Fibroblast of lung (primary cell): ENCODE measurements around the gene GP1BB. TPM values are rescaled to one million over a fixed set of nuclear protein-coding genes. Genes with fewer than 3 reads are reported as not detected.

Experiments used
- DNase-seq, 2 donors: peaks; one replicate each; pipeline versions ENCODE4 v3.0.0 to v3.0.0-alpha.2; 2010; ENCODE audit warnings: low read depth in 2 of 2
- H2AFZ ChIP-seq: 2 replicates; pipeline ENCODE4 v1.5.1; 2012; ENCODE audit warnings: low read length, control low read depth, inconsistent platforms
- H3K27ac ChIP-seq: 2 replicates; pipeline ENCODE4 v1.5.1; 2011; ENCODE audit warnings: low read length, control low read depth; ENCODE audit not compliant: insufficient read depth
- H3K27me3 ChIP-seq: 2 replicates; pipeline ENCODE4 v1.5.1; 2011; ENCODE audit warnings: mild to moderate bottlenecking, low read length; ENCODE audit not compliant: control insufficient read depth, insufficient read depth
- H3K36me3 ChIP-seq: 2 replicates; pipeline ENCODE4 v1.5.1; 2011; ENCODE audit warnings: low read length; ENCODE audit not compliant: control insufficient read depth, insufficient read depth
- H3K4me1 ChIP-seq: 2 replicates; pipeline ENCODE4 v1.5.1; 2011; ENCODE audit warnings: low read length; ENCODE audit not compliant: control insufficient read depth, insufficient read depth; ENCODE audit errors: extremely low read depth
- H3K4me2 ChIP-seq: 2 replicates; pipeline ENCODE4 v1.5.1; 2011; ENCODE audit warnings: low read length, control low read depth; ENCODE audit not compliant: insufficient read depth; ENCODE audit errors: extremely low read depth
- H3K4me3 ChIP-seq, 4 experiments: fragments of 200-600 bp in 1 of 4; sonication (generic) in 1 of 4; replicated peaks in 1 of 4; 2 replicates each; pipeline ENCODE4 v1.5.1; 2011 to 2016; ENCODE audit warnings: low read length in 4 of 4, low read depth in 3 of 4, mild to moderate bottlenecking in 3 of 4, control low read depth in 2 of 4, inconsistent platforms in 1 of 4, mixed read lengths in 1 of 4; ENCODE audit not compliant: insufficient read depth in 1 of 4; ENCODE audit errors: control extremely low read depth in 1 of 4
- H3K79me2 ChIP-seq: 2 replicates; pipeline ENCODE4 v1.5.1; 2012; ENCODE audit warnings: mild to moderate bottlenecking, low read length, inconsistent platforms; ENCODE audit not compliant: control insufficient read depth, insufficient read depth
- H3K9ac ChIP-seq: 2 replicates; pipeline ENCODE4 v1.5.1; 2011; ENCODE audit warnings: mild to moderate bottlenecking, low read length, control low read depth; ENCODE audit not compliant: insufficient read depth
- H3K9me3 ChIP-seq: 2 replicates; pipeline ENCODE4 v1.5.1; 2012; ENCODE audit warnings: low read depth, low read length; ENCODE audit not compliant: control insufficient read depth, insufficient read depth
- H4K20me1 ChIP-seq: 2 replicates; pipeline ENCODE4 v1.5.1; 2011; ENCODE audit warnings: low read length; ENCODE audit not compliant: control insufficient read depth, insufficient read depth; ENCODE audit errors: extremely low read depth
- EZH2 ChIP-seq: IDR thresholded peaks from 2 replicates; pipeline ENCODE4 v1.5.1; 2012; ENCODE audit warnings: low read length, control low read depth, mild to moderate bottlenecking; ENCODE audit errors: missing control alignments
- polyA plus RNA-seq, 2 donors: library from polyadenylated mRNA; depleted of rRNA in 1 of 2; stranded (reverse) in 1 of 2; unstranded in 1 of 2; fragments of >200 nt; gene quantifications; 2 replicates each; pipeline ENCODE4 v1.2.1, GENCODE V29; 2011 to 2012; ENCODE audit warnings: missing spikeins in 1 of 2
- total RNA-seq: library from RNA; depleted of rRNA; stranded (reverse); fragments of >200 nt; gene quantifications from 2 replicates; pipeline ENCODE4 v1.2.1, GENCODE V29; 2014
- TF ChIP-seq, protein P1 (sequence below), 2 donors: IDR thresholded peaks in 1 of 2; conservative IDR thresholded peaks in 1 of 2; 1 replicate in 1 of 2; 2 replicates in 1 of 2; pipeline ENCODE4 v1.5.1; 2011 to 2012; ENCODE audit warnings: low read length in 2 of 2, control low read depth in 1 of 2, inconsistent platforms in 1 of 2, low read depth in 1 of 2, mild to moderate bottlenecking in 1 of 2

Gene GP1BB
- total and polyA plus RNA-seq, 2 donors (not counting 1 experiment from before 2014, with no cell fraction given): 0.50 to 1.8 TPM

DNA sequence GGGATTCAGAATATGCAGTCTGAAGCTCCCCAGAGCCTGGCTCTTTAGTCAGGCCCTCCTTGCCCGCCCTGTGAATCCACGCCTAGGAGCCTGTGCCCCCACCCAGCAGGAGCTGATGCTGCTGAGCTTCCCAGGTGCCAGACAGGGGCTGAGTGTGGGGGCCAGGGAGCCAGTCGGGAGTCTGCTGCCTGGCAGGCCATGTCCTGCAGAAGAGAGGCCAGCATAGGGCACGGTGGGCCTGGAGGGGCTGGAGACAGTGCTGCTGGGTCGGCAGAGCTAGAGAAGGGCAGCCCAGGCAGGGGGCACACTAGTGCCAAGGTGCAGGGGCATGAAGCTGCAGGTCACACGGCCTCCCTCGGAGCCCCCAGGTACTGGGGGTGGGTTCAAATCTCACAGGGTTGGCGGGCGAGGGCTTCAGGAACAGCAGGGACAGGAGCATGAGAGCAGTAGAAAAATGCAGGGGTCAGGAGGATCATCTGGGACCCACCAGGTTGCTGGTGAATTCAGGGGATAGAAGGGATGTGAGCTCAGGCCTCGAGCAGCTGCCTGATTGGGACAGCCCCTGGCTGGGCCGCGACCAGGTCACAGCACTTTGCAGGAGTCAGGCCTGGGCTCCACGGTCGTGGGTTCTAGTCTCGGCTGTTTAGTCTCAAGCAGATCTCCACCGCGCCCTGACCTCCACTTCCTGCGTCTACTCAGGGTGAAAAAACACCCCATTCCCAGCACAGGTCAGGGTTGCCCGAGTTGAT is 13.1 kb upstream of the GP1BB start:
- Histone ChIP-seq H3K4me3 (no peak overlapping the region), H4K20me1 (no peaks in the 10 kb centered on the region), H3K9me3 (no peaks in the 10 kb centered on the region), H3K27me3 (peaks cover 16% of the 10 kb centered on the region), H3K4me2 (no peak overlapping the region), H3K27ac (no peak overlapping the region), H3K79me2 (no peaks in the 10 kb centered on the region), H3K36me3 (no peaks in the 10 kb centered on the region), H3K9ac (no peak overlapping the region), H3K4me1 (no peaks in the 10 kb centered on the region), H2AFZ (no peak overlapping the region)
- no peak for DNase-seq
- TF ChIP-seq, protein P1, sequence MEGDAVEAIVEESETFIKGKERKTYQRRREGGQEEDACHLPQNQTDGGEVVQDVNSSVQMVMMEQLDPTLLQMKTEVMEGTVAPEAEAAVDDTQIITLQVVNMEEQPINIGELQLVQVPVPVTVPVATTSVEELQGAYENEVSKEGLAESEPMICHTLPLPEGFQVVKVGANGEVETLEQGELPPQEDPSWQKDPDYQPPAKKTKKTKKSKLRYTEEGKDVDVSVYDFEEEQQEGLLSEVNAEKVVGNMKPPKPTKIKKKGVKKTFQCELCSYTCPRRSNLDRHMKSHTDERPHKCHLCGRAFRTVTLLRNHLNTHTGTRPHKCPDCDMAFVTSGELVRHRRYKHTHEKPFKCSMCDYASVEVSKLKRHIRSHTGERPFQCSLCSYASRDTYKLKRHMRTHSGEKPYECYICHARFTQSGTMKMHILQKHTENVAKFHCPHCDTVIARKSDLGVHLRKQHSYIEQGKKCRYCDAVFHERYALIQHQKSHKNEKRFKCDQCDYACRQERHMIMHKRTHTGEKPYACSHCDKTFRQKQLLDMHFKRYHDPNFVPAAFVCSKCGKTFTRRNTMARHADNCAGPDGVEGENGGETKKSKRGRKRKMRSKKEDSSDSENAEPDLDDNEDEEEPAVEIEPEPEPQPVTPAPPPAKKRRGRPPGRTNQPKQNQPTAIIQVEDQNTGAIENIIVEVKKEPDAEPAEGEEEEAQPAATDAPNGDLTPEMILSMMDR (conservative IDR thresholded peaks at IDR 0.05 in 1 of 2, IDR thresholded peaks at IDR 0.05 in 1 of 2; ENCODE audit: low read depth in 1 of 2, low read length in 2 of 2): no peak
- no peak for TF ChIP-seq EZH2

DNA sequence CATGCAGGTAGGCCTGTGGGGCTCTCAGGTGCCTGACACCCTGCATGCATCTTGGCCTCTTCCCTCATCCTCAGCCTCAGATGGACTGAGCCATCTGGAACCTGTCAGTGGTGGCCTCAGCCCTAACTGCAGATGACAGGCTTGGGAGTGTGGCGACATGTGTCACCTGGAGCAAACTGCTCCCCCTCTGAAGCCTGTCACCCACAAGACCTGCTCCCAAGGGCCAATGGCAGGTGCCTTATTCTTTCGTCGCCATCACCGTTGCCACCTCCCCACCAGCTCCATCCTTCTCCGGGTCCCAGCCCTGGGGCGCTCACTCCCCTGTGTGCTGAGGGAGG is 12.6 kb upstream of the GP1BB start:
- no peak overlapping the region for H3K27ac ChIP-seq
- H3K4me1 ChIP-seq: no peaks in the 10 kb centered on the region
- no peak overlapping the region for H3K4me3 ChIP-seq
- H3K9me3 ChIP-seq: no peaks in the 10 kb centered on the region
- H3K79me2 ChIP-seq: no peaks in the 10 kb centered on the region
- DNase-seq: no peak
- no peak overlapping the region for H3K9ac ChIP-seq
- no peak for TF ChIP-seq EZH2
- TF ChIP-seq, protein P1 (conservative IDR thresholded peaks at IDR 0.05 in 1 of 2, IDR thresholded peaks at IDR 0.05 in 1 of 2; ENCODE audit: low read depth in 1 of 2, low read length in 2 of 2): no peak
- H3K4me2 ChIP-seq: no peak overlapping the region
- H3K27me3 ChIP-seq: peaks cover 16% of the 10 kb centered on the region
- no peak overlapping the region for H2AFZ ChIP-seq
- H4K20me1 ChIP-seq: no peaks in the 10 kb centered on the region
- H3K36me3 ChIP-seq: no peaks in the 10 kb centered on the region

DNA sequence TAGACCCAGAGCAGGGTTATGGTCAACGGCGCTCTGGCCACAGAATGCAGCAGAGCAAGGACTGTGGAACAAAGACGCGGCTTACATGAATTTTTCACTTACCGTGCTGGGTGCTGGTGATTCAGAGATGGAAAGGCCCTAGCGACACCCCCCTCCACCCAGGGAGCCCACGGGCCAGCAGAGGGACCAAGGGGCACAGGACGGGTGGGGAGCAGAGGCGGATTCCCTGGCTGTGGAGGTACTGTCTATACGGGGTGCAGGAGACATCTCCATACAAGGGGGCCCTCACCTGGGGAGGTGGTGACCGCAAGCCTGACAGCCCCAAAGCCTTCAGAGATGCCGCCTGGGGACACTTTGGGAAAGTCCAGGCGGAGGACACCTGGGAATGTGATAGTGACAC is 10.1 kb upstream of the GP1BB start:
- peaks cover 16% of the 10 kb centered on the region for H3K27me3 ChIP-seq
- H3K27ac ChIP-seq: no peak overlapping the region
- no peak overlapping the region for H3K4me3 ChIP-seq
- H2AFZ ChIP-seq: no peak overlapping the region
- H3K4me1 ChIP-seq: peaks cover 3% of the 10 kb centered on the region
- no peak overlapping the region for H3K4me2 ChIP-seq
- H3K9ac ChIP-seq: no peak overlapping the region
- no peak for DNase-seq
- no peaks in the 10 kb centered on the region for H3K9me3 ChIP-seq
- no peaks in the 10 kb centered on the region for H3K79me2 ChIP-seq
- no peaks in the 10 kb centered on the region for H3K36me3 ChIP-seq
- no peaks in the 10 kb centered on the region for H4K20me1 ChIP-seq
- TF ChIP-seq, protein P1 (conservative IDR thresholded peaks at IDR 0.05 in 1 of 2, IDR thresholded peaks at IDR 0.05 in 1 of 2; ENCODE audit: low read depth in 1 of 2, low read length in 2 of 2): no peak
- TF ChIP-seq EZH2: no peak
